ENCODE measurements around the gene FZD2. TPM values are rescaled to one million over a fixed set of nuclear protein-coding genes. Genes with fewer than 3 reads are reported as not detected.

Gene FZD2
- total and polyA plus RNA-seq, 9 of the 15 experiments (the other 6 are each of a cell fraction or from before 2014, with no cell fraction given), result 0.03 to 4.5 (median 1.1) TPM; not detected in 1

DNA sequence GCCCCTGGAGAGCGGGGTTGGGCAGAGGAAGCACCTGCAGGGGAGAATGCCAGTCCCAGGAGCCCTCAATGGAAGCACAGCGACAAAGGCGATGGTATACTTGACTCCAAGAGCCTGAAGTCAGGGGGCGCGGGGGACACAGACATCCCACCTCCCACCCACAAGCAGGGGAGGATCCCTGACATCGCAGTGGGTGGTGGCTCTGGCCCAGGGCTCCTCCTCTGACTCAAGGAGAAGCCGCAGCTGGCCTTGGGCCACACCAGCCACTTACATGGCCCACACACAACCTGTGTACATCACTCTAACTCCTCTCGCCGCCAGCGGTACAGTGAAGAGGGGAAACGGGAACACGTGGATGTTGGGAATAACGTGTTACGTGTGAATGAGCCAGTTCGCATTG is 44.3 kb downstream of the FZD2 start:
- Histone ChIP-seq H3K27me3 (ENCODE audit: control insufficient read depth in 2 of 2, insufficient read depth in 2 of 2, low read length in 2 of 2) (peaks cover 19 to 57% of the 10 kb centered on the region in 2 experiments; a peak in 4 of 5 replicates), H3K4me1 (replicated peaks in 1 of 2; ENCODE audit: control insufficient read depth in 2 of 2, insufficient read depth in 2 of 2, low read length in 2 of 2) (no peaks in the 10 kb centered on the region), H3K79me2 (ENCODE audit: control insufficient read depth, insufficient read depth, low read length) (no peaks in the 10 kb centered on the region), H3K4me3 (no peak overlapping the region), H3K9ac (ENCODE audit: insufficient read depth in 1 of 2, low read depth in 2 of 2, low read length in 2 of 2) (no peak overlapping the region), H2AFZ (ENCODE audit: low read depth, low read length) (no peak overlapping the region), H4K20me1 (replicated peaks; ENCODE audit: control insufficient read depth, insufficient read depth, low read length) (peaks cover 3% of the 10 kb centered on the region; the same call in 1 of the 2 replicates), H3K9me3 (replicated peaks; ENCODE audit: control insufficient read depth, insufficient read depth, low read depth, low read length) (no peaks in the 10 kb centered on the region), H3K36me3 (ENCODE audit: control insufficient read depth, insufficient read depth, low read length) (no peaks in the 10 kb centered on the region), H3K27ac (ENCODE audit: extremely low read depth, low read depth, low read length) (no peak overlapping the region), H3K4me2 (ENCODE audit: insufficient read depth, low read length) (no peak overlapping the region), H3K9me1 (ENCODE audit: control insufficient read depth, insufficient read depth, low read length) (no peaks in the 10 kb centered on the region)
- no peak for DNase-seq (ENCODE audit: extremely low read depth in 1 of 4, low spot score in 3 of 4)
- intact Hi-C loops (cut with micrococcal nuclease) (no loop called here), in situ Hi-C loops (cut with MboI) (no loop called here)
- POLR2A ChIA-PET, result no interaction called here
- CTCF ChIA-PET (ENCODE audit: low intra/inter-chr PET ratio), result no interaction called here
- peak; percentile 25; the same call in 1 of the 3 replicates for ATAC-seq
- FAIRE-seq, result no peak
- no TSS peak for BruUV-seq (replicated peaks)
- 13% methylated on average over 15 of the region's 15 CpGs for WGBS (ENCODE audit: insufficient coverage, low coverage, missing lambda C conversion rate)
- no peak for TF ChIP-seq E2F4 (CRISPR knock-in tag; IDR thresholded peaks at IDR 0.05; ENCODE audit: low read depth)
- TF ChIP-seq FOXM1 (IDR thresholded peaks at IDR 0.05; ENCODE audit: low read depth), result no peak
- no peak for TF ChIP-seq FOXM1 (CRISPR knock-in tag; IDR thresholded peaks at IDR 0.05; ENCODE audit: low read depth)
- TF ChIP-seq HNRNPUL1 (IDR thresholded peaks at IDR 0.05; ENCODE audit: low read length), result no peak
- TF ChIP-seq E2F1 (CRISPR knock-in tag; IDR thresholded peaks at IDR 0.05), result no peak
- no peak for TF ChIP-seq ZBTB1 (CRISPR knock-in tag; IDR thresholded peaks at IDR 0.05; ENCODE audit: borderline replicate concordance, low read depth)
- no peak for TF ChIP-seq NFIC (IDR thresholded peaks at IDR 0.05)
- no peak for TF ChIP-seq MAFG (tag; conservative IDR thresholded peaks at IDR 0.05)
- TF ChIP-seq ZNF232 (CRISPR knock-in tag; IDR thresholded peaks at IDR 0.05), result no peak
- TF ChIP-seq ZNF311 (CRISPR knock-in tag; IDR thresholded peaks at IDR 0.05), result no peak
- TF ChIP-seq DPF2 (IDR thresholded peaks at IDR 0.05), result no peak
- no peak for TF ChIP-seq CUX1 (CRISPR knock-in tag; IDR thresholded peaks at IDR 0.05)

Measured in K562 (cell line).